HG02571 (cell line): ENCODE data around the gene RPL18.
"Not testable (repeated sequence)": the region's sequence is repeated elsewhere in the genome, so short reads cannot be mapped to it uniquely, and the experiment has no call there.

Experiments
- ATAC-seq: cut with Tn5 transposase; IDR thresholded peaks from one replicate; pipeline ENCODE4 v1.9.1; 2021; ENCODE audit warnings: mild to moderate bottlenecking, moderate library complexity; ENCODE audit not compliant: unreplicated experiment

Gene RPL18

DNA sequence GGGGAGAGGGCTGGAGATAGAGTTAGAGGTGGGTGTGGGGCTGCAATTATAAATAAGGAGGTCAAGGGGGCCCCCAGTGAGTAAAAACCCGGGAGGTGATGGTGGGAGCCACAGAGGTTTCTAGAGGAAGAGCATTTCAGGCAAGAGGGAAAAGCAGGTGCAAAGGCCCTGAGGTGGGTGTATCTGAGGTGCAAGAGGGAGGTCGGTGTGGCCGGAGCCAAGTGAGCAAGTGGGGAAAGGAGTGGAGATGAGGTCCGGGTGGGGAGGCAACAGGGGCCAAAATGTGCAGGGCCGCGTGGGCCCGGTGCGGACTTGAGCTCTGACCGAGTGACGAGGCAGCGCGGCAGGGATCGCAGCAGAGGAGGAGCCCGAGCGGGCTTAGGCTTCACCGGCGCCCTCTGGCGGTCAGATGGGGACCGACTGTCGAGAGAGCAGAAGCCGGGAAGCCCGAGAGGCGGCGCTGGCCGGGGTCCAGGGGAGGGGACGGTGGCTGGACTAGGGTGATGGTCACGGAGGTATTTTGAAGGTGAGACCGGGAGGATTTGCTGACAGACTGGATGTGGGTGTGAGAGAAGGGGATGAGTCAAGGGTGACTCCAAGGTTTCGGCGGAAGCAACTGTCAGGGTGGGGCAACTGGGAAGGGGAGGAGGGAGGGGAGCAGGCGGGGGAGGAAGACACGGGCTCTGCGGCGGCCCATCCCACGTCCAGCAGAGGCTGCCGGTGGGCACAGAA lies 30.1 kb downstream of the RPL18 start:
- no peak for ATAC-seq

DNA sequence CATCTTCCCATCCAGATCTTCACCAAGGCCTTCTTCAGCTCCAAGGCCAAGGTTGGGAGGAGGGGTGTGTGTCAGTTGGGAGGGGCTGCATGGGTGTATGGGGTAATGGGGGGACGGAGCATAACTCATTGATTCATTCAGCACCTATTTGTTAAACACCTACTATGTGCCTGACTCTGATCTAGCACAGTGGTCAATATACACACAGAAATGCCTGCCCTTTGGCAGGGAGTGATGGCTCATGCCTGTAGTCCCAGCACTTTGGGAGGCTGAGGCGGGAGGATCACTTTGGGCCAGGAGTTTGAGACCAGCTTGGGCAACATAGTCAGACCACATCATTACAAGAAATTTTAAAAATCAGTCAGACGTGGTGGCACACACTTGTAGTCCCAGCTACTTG lies 31.6 kb downstream of the RPL18 start:
- no peak for ATAC-seq

DNA sequence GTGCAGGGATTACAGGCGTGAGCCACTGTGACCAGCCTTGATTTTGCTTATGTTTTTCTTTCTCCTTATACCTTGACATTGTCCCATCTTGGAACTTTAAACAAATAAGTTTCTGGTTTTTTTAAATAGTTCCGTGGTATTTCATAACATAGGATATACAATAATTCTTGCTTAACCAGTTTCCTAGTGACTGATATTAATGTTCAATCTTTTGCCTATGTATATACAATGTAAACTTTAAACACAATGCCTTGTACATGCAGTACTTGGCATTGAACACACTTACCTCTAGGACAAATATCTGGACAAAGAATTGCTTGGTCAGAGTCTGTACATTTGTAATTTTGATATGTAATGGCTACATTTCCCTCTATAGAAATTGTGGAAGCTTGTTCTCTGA lies 36.8 kb downstream of the RPL18 start:
- ATAC-seq = no peak

DNA sequence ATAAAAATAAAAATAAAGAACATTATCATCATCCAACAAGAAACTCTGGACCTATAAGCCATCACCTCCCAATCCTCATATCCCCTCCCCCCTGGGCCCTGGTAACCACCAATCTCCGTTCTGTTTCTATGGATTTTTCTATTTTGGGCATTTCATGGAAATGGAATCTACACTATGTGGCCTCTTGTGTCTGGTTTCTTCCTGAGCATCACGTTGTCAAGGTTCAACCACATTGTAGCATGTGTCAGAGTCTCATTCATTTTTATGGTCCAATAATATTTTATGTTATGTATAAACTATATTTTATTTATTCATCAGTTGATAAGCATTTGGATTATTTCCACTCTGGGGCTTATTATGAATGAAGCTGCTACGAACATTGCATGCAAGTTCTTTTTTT lies 40.1 kb downstream of the RPL18 start:
- no peak for ATAC-seq

DNA sequence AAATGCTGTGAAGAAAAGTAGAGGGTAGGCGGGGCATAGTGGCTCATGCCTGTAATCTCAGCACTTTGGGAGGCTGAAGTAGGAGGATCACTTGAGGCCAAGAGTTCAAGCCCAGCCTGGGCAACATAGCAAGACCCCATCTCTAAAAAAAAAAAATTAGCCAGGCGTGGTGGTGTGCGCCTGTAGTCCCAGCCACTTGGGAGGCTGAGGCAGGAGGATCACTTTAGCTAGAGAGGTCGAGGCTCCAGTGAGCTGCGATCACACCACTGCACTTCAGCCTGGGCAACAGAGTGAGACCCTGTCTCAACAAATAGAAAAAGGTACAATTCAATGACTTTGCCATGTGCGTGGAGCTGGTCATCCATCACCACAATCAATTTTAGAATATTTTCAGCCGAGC lies 41.1 kb downstream of the RPL18 start:
- ATAC-seq = not testable (repeated sequence)

DNA sequence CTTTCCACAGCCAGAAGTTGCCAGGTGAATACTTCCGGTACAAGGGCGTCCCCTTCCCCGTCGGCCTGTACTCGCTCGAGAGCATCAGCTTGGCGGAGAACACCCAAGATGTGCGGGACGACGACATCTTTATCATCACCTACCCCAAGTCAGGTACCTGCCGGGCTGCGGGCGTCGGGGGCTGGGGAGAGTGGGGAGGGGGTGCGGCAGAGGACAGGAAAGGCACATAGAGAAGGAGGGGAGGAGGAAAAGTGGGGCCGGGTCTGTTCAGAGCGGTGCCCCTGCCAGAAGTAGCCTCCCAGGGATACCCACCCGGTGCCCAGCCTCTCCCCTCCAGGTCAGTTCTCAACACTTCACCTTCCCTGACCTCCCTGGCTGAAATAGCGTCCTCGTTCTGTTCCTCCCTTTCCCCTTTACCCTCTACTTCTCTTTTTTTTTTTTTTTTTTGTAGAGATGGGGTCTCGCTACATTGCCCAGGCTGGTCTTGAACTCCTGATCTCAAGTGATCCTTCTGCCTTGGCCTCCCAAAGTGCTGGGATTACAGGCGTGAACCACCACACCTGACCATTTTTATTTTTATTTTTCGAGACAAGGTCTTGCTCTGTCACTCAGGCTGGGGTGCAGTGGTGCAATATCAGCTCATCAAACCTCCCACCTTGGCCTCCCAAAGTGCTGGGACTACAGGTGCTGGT lies 42.9 kb downstream of the RPL18 start:
- no peak for ATAC-seq

DNA sequence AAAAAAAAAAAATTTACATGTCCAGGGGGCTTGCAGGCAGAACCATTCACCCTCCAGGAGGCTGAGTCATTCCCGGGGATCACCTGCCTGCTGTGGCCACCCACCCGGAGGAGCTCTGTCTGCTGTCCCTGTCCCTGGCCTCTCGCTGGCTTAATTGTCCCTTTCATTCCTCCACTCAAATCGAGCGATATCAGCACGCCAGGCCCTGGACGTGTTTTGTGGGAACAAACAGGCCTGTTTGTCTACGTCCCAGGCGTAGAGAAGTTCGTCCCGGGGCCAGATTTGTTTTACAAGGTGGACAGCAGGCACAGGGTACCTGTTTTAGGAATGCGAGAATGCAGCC lies 45.8 kb downstream of the RPL18 start:
- no peak for ATAC-seq

DNA sequence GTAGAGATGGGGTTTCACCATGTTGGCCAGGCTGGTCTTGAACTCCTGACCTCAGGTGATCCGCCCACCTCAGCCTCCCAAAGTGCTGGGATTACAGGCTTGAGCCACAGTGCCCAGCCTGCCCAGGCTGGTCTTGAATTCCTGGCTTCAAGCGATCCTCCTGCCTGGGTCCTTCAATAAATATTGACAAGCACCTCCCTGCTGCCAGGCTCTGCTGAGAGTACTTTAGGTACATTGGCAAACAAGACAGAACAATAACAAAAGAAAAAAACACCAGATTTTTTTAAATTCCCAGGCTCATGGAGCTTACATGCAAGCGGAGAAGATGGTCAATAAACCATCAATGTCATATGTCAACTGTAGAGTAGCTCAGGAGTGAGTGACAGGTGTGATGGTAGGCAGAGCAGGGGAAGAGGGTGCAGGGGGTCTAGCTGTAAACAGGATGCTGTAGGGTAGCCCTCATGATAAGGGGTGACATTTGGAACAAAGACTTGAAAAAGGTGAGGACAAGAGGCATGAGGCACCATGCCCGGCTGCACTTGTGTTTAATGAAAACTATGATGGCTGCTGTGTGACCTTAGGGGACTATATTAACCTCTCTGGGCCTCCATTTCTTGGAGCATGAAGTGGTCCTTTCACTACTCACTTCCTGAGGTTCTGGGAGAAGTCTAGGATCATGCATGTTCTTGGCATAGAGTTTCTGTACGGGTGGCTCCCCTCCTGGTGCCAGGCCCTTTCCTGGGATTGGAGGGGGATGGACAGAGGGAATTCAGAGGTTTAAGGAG lies 47.4 kb downstream of the RPL18 start:
- no peak for ATAC-seq

DNA sequence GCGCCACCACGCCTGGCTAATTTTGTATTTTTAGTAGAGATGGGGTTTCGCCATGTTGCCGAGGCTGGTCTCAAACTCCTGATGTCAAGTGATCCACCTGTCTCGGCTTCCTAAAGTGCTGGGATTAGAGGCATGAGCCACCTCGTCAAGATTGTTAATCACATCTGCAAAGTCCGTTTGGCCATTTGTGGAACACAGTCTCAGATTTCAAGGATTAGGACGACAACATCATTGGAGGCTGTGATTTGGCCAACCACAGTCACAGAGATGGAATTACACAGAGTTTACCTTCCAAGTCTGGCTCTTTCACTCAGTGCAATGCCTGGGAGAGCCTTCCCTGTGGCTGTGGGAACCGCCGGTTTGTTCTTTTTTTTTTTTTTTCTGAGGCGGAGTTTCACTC lies 49.2 kb downstream of the RPL18 start:
- no peak for ATAC-seq

DNA sequence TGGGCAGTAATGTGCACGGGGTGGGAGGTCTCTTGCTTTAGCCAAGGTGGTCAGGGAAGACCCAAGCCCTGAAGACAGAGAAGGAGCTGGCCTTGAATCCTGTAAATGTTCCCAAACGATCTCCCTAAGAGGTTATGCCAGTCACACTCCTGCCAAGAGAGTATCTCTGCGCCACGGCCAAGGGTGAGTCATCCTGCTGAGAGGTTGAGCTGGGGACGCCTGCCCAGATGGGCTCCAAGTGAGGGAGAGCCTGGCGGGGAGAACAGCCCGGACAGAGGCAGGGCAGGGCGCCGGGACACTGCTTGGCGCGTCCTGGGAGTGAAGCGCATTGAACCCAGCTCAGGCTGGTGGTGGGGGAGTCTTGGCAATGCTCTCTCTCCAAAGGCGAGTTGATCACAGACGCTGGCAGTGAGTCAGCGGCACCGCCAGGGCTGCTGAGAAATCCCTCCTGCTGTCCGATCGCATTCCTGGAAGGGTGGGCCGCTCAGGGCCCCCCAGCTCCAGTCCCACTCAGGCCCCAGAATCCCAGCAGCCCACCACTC lies 50.6 kb downstream of the RPL18 start:
- no peak for ATAC-seq
